GM23338 (cell line): ENCODE measurements around the gene L3MBTL1. TPM values are rescaled to one million over a fixed set of nuclear protein-coding genes. Genes with fewer than 3 reads are reported as not detected.

Experiments used
- ATAC-seq: fragments of 200-7000 bp; cut with Tn5 transposase; 3 replicates; pipeline ENCODE4 v1.9.1; 2020
- DNase-seq: peaks from one replicate; pipeline ENCODE4 v3.0.0-alpha.2; 2015; ENCODE audit warnings: low spot score
- H2AFZ ChIP-seq: fragments of 200-600 bp; sonication (generic); 2 replicates; pipeline ENCODE4 v1.8.0; 2016; ENCODE audit warnings: antibody characterized with exemption, mild to moderate bottlenecking, moderate library complexity
- H3F3A ChIP-seq: fragments of 200-600 bp; sonication (generic); replicated peaks from 2 replicates; pipeline ENCODE4 v1.8.0; 2017; ENCODE audit warnings: antibody characterized with exemption, mixed run types, low read depth
- H3K27ac ChIP-seq: fragments of 200-600 bp; sonication (generic); 2 replicates; pipeline ENCODE4 v1.6.1; 2016; ENCODE audit warnings: low read depth
- H3K27me3 ChIP-seq: fragments of 200-600 bp; sonication (generic); 2 replicates; pipeline ENCODE4 v1.8.0; 2016; ENCODE audit warnings: mild to moderate bottlenecking, mixed run types, moderate library complexity; ENCODE audit not compliant: insufficient read depth
- H3K36me3 ChIP-seq: fragments of 200-600 bp; sonication (generic); 2 replicates; pipeline ENCODE4 v1.8.0; 2016; ENCODE audit warnings: mild to moderate bottlenecking; ENCODE audit not compliant: insufficient read depth
- H3K4me1 ChIP-seq: fragments of 200-600 bp; sonication (generic); 2 replicates; pipeline ENCODE4 v1.8.0; 2016; ENCODE audit warnings: mild to moderate bottlenecking, moderate library complexity; ENCODE audit not compliant: insufficient read depth
- H3K4me2 ChIP-seq: fragments of 200-600 bp; sonication (generic); 2 replicates; pipeline ENCODE4 v1.7.1; 2017; ENCODE audit warnings: mixed run types
- H3K4me3 ChIP-seq: fragments of 200-600 bp; sonication (generic); 2 replicates; pipeline ENCODE4 v1.6.1; 2016; ENCODE audit warnings: mixed run types
- H3K79me2 ChIP-seq: fragments of 200-600 bp; sonication (generic); replicated peaks from 2 replicates; pipeline ENCODE4 v1.8.0; 2017; ENCODE audit warnings: mild to moderate bottlenecking; ENCODE audit not compliant: insufficient read depth
- H3K9me2 ChIP-seq: fragments of 200-600 bp; sonication (generic); 2 replicates; pipeline ENCODE4 v1.8.0; 2017; ENCODE audit not compliant: insufficient read depth
- H4K20me1 ChIP-seq: fragments of 200-600 bp; sonication (generic); replicated peaks from 2 replicates; pipeline ENCODE4 v1.8.0; 2017; ENCODE audit warnings: mild to moderate bottlenecking; ENCODE audit not compliant: insufficient read depth
- H3K27ac Mint-ChIP-seq: 2 replicates; pipeline ENCODE4 v1.8.0; 2020; ENCODE audit warnings: inconsistent platforms, mild to moderate bottlenecking, moderate library complexity, mixed read lengths
- H3K27me3 Mint-ChIP-seq: 3 replicates; pipeline ENCODE4 v1.8.0; 2022; ENCODE audit warnings: low read depth, mild to moderate bottlenecking, moderate library complexity, mixed read lengths, inconsistent platforms; ENCODE audit not compliant: insufficient read depth, poor library complexity
- H3K36me3 Mint-ChIP-seq: 3 replicates; pipeline ENCODE4 v1.8.0; 2021; ENCODE audit warnings: low read depth, mild to moderate bottlenecking, inconsistent platforms, moderate library complexity, mixed read lengths
- H3K4me1 Mint-ChIP-seq: 3 replicates; pipeline ENCODE4 v1.8.0; 2020; ENCODE audit warnings: mild to moderate bottlenecking, inconsistent platforms, mixed read lengths
- H3K4me3 Mint-ChIP-seq: 3 replicates; pipeline ENCODE4 v1.8.0; 2021; ENCODE audit warnings: moderate library complexity, mild to moderate bottlenecking, inconsistent platforms, mixed read lengths
- H3K9me3 Mint-ChIP-seq: 3 replicates; pipeline ENCODE4 v1.8.0; 2020; ENCODE audit warnings: moderate library complexity, mild to moderate bottlenecking, inconsistent platforms, mixed read lengths
- CREB1 ChIP-seq: fragments of 250-450 bp; sonication (Bioruptor Pico); IDR thresholded peaks from 2 replicates; pipeline ENCODE4 v1.5.0; 2020; ENCODE audit warnings: low read depth, mild to moderate bottlenecking, moderate library complexity
- EZH2 ChIP-seq: fragments of 200-600 bp; sonication (generic); IDR thresholded peaks from one replicate; pipeline ENCODE4 v1.8.0; 2017; ENCODE audit warnings: antibody characterized with exemption, mild to moderate bottlenecking, low read depth; ENCODE audit not compliant: unreplicated experiment
- EZH2phosphoT487 ChIP-seq: fragments of 200-600 bp; sonication (generic); IDR thresholded peaks from one replicate; pipeline ENCODE4 v1.8.1; 2018; ENCODE audit warnings: antibody characterized with exemption; ENCODE audit not compliant: unreplicated experiment
- JUNB ChIP-seq: IDR thresholded peaks from one replicate; pipeline ENCODE4 v1.6.1; 2016; ENCODE audit warnings: antibody characterized with exemption; ENCODE audit not compliant: unreplicated experiment
- NANOG ChIP-seq: IDR thresholded peaks from 2 replicates; pipeline ENCODE4 v1.6.1; 2016; ENCODE audit warnings: antibody characterized with exemption, borderline replicate concordance
- POLR2AphosphoS5 ChIP-seq: IDR thresholded peaks from 2 replicates; pipeline ENCODE4 v1.6.1; 2016; ENCODE audit warnings: antibody characterized with exemption, low read depth
- REST ChIP-seq: IDR thresholded peaks from one replicate; pipeline ENCODE4 v1.6.1; 2018; ENCODE audit warnings: antibody characterized with exemption; ENCODE audit not compliant: unreplicated experiment
- ZNF114 ChIP-seq: fragments of 250-450 bp; sonication (Bioruptor Pico); IDR thresholded peaks from 2 replicates; pipeline ENCODE4 v1.5.0; 2020; ENCODE audit warnings: mild to moderate bottlenecking, moderate library complexity
- ZNF331 ChIP-seq: fragments of 250-450 bp; sonication (Bioruptor Pico); IDR thresholded peaks from 2 replicates; pipeline ENCODE4 v1.5.0; 2020; ENCODE audit warnings: low read depth, mild to moderate bottlenecking, moderate library complexity
- polyA plus RNA-seq: library from polyadenylated mRNA; unstranded; fragments of >200 nt; fragmentation: Nextera tagmentation; extraction: Ambion mirVana; gene quantifications from 2 replicates; pipeline ENCODE4 v1.2.1, GENCODE V29; 2016
- total RNA-seq: library from RNA; depleted of rRNA; stranded (reverse); fragments of >200 nt; shearing (Covaris generic); gene quantifications from 2 replicates; pipeline ENCODE4 v1.2.3, GENCODE V29; 2014
- TF ChIP-seq, protein P1 (sequence below): IDR thresholded peaks from 2 replicates; pipeline ENCODE4 v1.6.1; 2016; ENCODE audit warnings: antibody characterized with exemption

L3MBTL1 gene
- total and polyA plus RNA-seq, 2 experiments from 2014 or later = 6.5 to 33.6 TPM

- TF ChIP-seq REST (no peak), JUNB (no peak)
These were observed 8.8 kb downstream of the L3MBTL1 start (continued) for GRCh38 chr20:43516251-43516824.

DNA sequence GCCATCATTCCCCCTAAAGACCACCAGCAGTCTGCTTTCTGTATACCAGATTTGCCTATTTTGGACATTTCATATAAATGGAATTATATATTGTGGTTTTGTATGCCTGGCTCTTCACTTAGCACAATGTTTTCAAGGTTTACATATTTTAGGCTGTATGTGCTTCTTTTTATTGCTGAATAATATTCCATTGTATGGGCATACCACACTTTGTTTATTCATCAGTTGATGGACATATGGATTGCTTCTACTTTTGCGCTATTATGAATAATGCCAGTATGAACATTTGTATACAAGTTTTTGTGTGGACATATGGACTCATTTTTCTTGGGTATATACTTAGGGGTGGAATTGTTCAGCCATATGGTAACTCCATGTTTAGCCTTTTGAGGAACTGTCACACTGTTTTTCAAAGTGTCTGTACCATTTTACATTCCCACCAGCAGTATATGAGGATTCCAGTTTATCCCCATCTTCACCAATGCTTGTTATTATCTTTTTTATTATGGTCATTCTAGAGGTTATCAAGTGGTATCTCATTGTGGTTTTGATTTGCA lies 12.7 kb downstream of the L3MBTL1 start:
- H3K9me2 ChIP-seq = no peaks in the 10 kb centered on the region; the same call in 1 of the 2 replicates
- Mint-ChIP-seq H3K4me1 (no peaks in the 10 kb centered on the region; the same call in 2 of the 3 replicates), H3K27me3 (peaks cover 2% of the 10 kb centered on the region), H3K36me3 (peaks cover 37% of the 10 kb centered on the region), H3K27ac (no peak overlapping the region), H3K9me3 (no peaks in the 10 kb centered on the region; the same call in 1 of the 3 replicates), H3K4me3 (no peak overlapping the region)
- no peaks in the 10 kb centered on the region; the same call in 1 of the 2 replicates for H3K36me3 ChIP-seq
- no peak overlapping the region for H3K4me3 ChIP-seq
- H2AFZ ChIP-seq = no peak overlapping the region
- ATAC-seq (no peak), DNase-seq (no peak)
- 0 out of 2 replicates have a peak, but pooled peaks cover 7% of the 10 kb centered on the region for H3K79me2 ChIP-seq
- no peak overlapping the region for H3K4me2 ChIP-seq
- H3K27ac ChIP-seq = no peak overlapping the region
- no peak for TF ChIP-seq ZNF331 (CRISPR knock-in tag)
- no peak for TF ChIP-seq EZH2
- TF ChIP-seq CREB1 (CRISPR knock-in tag) = no peak
- TF ChIP-seq, protein P1, sequence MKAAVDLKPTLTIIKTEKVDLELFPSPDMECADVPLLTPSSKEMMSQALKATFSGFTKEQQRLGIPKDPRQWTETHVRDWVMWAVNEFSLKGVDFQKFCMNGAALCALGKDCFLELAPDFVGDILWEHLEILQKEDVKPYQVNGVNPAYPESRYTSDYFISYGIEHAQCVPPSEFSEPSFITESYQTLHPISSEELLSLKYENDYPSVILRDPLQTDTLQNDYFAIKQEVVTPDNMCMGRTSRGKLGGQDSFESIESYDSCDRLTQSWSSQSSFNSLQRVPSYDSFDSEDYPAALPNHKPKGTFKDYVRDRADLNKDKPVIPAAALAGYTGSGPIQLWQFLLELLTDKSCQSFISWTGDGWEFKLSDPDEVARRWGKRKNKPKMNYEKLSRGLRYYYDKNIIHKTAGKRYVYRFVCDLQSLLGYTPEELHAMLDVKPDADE = no peak
- TF ChIP-seq POLR2AphosphoS5 = no peak
- no peak for TF ChIP-seq NANOG
- no peak for TF ChIP-seq ZNF114
- TF ChIP-seq EZH2phosphoT487 = no peak
- H3K27me3 ChIP-seq = no peaks in the 10 kb centered on the region
- no peaks in the 10 kb centered on the region for H4K20me1 ChIP-seq
- H3K4me1 ChIP-seq = no peaks in the 10 kb centered on the region
- no peaks in the 10 kb centered on the region for H3F3A ChIP-seq
